ENCODE data around the gene PPP2R5D. TPM values are rescaled to one million over a fixed set of nuclear protein-coding genes. Genes with fewer than 3 reads are reported as not detected.

PPP2R5D gene
- total and polyA plus RNA-seq, 2 of the 8 experiments (the other 6 are each of a cell fraction or from before 2014, with no cell fraction given), result 52.1 to 55.7 TPM

DNA sequence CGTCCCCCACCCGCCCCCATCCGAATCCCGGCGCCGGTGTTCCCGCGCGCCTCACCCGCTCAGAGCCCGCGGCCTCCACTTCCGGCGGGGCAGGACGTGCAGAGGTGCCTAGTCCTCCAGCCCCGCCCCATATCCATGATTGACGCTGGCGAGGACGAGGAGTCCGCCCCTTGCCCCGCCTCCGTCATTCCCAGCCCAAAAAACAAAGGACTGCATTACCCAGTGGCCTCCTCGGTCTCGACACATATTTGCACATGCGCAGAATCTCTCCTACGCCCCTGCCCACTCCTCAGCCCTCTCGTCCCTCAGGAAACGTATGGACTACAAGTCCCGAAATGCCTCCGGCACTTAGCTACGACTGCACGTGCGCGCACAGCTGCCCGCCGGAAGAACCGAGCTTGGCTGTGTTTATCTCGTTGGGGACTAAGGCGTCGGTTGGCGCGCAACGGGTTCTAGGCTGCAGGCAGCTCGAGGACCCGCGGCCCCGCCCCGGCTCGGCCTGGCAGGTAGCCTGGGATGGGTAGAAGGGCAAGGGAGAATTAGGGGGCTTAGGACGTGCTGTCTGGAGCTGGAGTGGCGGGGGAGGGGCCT, 29.6 kb downstream of the PPP2R5D start, which contains the start of the genes KLHDC3 and MEA1 (continued):
- TF ChIP-seq EGR1 (IDR thresholded peaks at IDR 0.05; ENCODE audit: borderline replicate concordance, low read depth, low read length), result peak; percentile 79
- no peak for TF ChIP-seq TBP (IDR thresholded peaks at IDR 0.05; ENCODE audit: low read depth, low read length)
- TF ChIP-seq SIRT6 (IDR thresholded peaks at IDR 0.05; ENCODE audit: low read length), result no peak
- no peak for TF ChIP-seq GTF2F1 (IDR thresholded peaks at IDR 0.05; ENCODE audit: borderline replicate concordance, low read depth, low read length)
- TF ChIP-seq, protein P1, sequence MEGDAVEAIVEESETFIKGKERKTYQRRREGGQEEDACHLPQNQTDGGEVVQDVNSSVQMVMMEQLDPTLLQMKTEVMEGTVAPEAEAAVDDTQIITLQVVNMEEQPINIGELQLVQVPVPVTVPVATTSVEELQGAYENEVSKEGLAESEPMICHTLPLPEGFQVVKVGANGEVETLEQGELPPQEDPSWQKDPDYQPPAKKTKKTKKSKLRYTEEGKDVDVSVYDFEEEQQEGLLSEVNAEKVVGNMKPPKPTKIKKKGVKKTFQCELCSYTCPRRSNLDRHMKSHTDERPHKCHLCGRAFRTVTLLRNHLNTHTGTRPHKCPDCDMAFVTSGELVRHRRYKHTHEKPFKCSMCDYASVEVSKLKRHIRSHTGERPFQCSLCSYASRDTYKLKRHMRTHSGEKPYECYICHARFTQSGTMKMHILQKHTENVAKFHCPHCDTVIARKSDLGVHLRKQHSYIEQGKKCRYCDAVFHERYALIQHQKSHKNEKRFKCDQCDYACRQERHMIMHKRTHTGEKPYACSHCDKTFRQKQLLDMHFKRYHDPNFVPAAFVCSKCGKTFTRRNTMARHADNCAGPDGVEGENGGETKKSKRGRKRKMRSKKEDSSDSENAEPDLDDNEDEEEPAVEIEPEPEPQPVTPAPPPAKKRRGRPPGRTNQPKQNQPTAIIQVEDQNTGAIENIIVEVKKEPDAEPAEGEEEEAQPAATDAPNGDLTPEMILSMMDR (IDR thresholded peaks at IDR 0.05; ENCODE audit: control extremely low read depth in 1 of 3, insufficient read depth in 1 of 3, low read depth in 1 of 3, low read length in 3 of 3), result no peak
- peak; percentile 45 for TF ChIP-seq NRF1 (IDR thresholded peaks at IDR 0.05; ENCODE audit: low read depth, low read length)
- no peak for TF ChIP-seq ZNF274 (IDR thresholded peaks at IDR 0.05; ENCODE audit: borderline replicate concordance, extremely low read depth, low read length)
- TF ChIP-seq SUZ12 (IDR thresholded peaks at IDR 0.05; ENCODE audit: low read length), result no peak
- TF ChIP-seq TAF1 (IDR thresholded peaks at IDR 0.05; ENCODE audit: low read depth, low read length), result peak; percentile 67
- 0 out of 2 replicates have a peak, but pooled peaks have one; percentile 14 for TF ChIP-seq PHF8 (conservative IDR thresholded peaks at IDR 0.05; ENCODE audit: low read depth, low read length)
- no peak for TF ChIP-seq FOSL1 (IDR thresholded peaks at IDR 0.05; ENCODE audit: insufficient read depth, low read depth, low read length)
- TF ChIP-seq RXRA (IDR thresholded peaks at IDR 0.05; ENCODE audit: insufficient read depth, low read depth, low read length), result no peak
- TF ChIP-seq BRCA1 (IDR thresholded peaks at IDR 0.05; ENCODE audit: low read depth, low read length), result no peak; the same call in 1 of the 2 replicates
- TF ChIP-seq, protein P2, sequence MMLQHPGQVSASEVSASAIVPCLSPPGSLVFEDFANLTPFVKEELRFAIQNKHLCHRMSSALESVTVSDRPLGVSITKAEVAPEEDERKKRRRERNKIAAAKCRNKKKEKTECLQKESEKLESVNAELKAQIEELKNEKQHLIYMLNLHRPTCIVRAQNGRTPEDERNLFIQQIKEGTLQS (IDR thresholded peaks at IDR 0.05; ENCODE audit: insufficient read depth, low read depth, low read length), result 0 out of 2 replicates have a peak, but pooled peaks have one; percentile 40
- peak; percentile 46; the same call in 1 of the 2 replicates for TF ChIP-seq TEAD4 (IDR thresholded peaks at IDR 0.05; ENCODE audit: low read depth, low read length)
- TF ChIP-seq SP2 (IDR thresholded peaks at IDR 0.05; ENCODE audit: low read length), result no peak
- TF ChIP-seq SP1 (IDR thresholded peaks at IDR 0.05; ENCODE audit: low read depth, low read length), result no peak; the same call in 1 of the 2 replicates
- peak; percentile 84 to 98 for TF ChIP-seq SIN3A (conservative IDR thresholded peaks at IDR 0.05 in 1 of 2, IDR thresholded peaks at IDR 0.05 in 1 of 2; ENCODE audit: low read depth in 1 of 2, low read length in 2 of 2)
- TF ChIP-seq YY1 (IDR thresholded peaks at IDR 0.05; ENCODE audit: low read depth, low read length), result no peak

Data from H1 (cell line).